Activated CD8-positive, alpha-beta T cell treated with anti-CD3 and anti-CD28 coated beads for 36 hours (primary cell): Measurements from ENCODE around the gene TAB2. TPM values are rescaled to one million over a fixed set of nuclear protein-coding genes. Genes with fewer than 3 reads are reported as not detected.
A peak's percentile ranks its signal among the peaks of the same experiment; 100 is the strongest.

Experiments used
- ATAC-seq: fragments of 200-7000 bp; cut with Tn5 transposase; one replicate; pipeline ENCODE4 v1.10.0; 2021; ENCODE audit warnings: mild to moderate bottlenecking, moderate library complexity
- CTCF ChIA-PET: fragments of 350-600 bp; sonication (Branson Sonifier 250); formaldehyde crosslinking; loops from one replicate; lab custom pipeline; 2021; ENCODE audit warnings: antibody characterized with exemption; lab: Charles Lee
- POLR2A ChIA-PET: fragments of 350-600 bp; sonication (Branson Sonifier 250); formaldehyde crosslinking; loops from one replicate; lab custom pipeline; 2021; ENCODE audit warnings: antibody characterized with exemption; lab: Charles Lee
- DNase-seq: peaks from one replicate; pipeline ENCODE4 v3.0.0-alpha.2; 2020
- H3K27ac Mint-ChIP-seq: one replicate; pipeline ENCODE4 v1.8.0; 2021; ENCODE audit warnings: mild to moderate bottlenecking, mixed read lengths
- H3K27me3 Mint-ChIP-seq: one replicate; pipeline ENCODE4 v1.8.0; 2021; ENCODE audit warnings: mixed read lengths
- H3K36me3 Mint-ChIP-seq: one replicate; pipeline ENCODE4 v1.8.0; 2021; ENCODE audit warnings: low read depth, mixed read lengths
- H3K4me1 Mint-ChIP-seq: one replicate; pipeline ENCODE4 v1.8.0; 2021; ENCODE audit warnings: low read depth, mixed read lengths
- H3K4me3 Mint-ChIP-seq: one replicate; pipeline ENCODE4 v1.8.0; 2021; ENCODE audit warnings: mild to moderate bottlenecking, moderate library complexity, mixed read lengths
- H3K9me3 Mint-ChIP-seq: one replicate; pipeline ENCODE4 v1.8.0; 2021; ENCODE audit warnings: mixed read lengths
- CTCF ChIP-seq: fragments of 200-600 bp; IDR thresholded peaks from one replicate; pipeline ENCODE4 v1.8.0; 2022; ENCODE audit warnings: antibody characterized with exemption, mild to moderate bottlenecking
- intact Hi-C: fragments of 100-400 bp; cut with micrococcal nuclease; formaldehyde crosslinking; loops from one replicate; pipeline ENCODE4 v1.10.0; 2022
- total RNA-seq, 2 experiments: library from RNA; stranded (reverse); gene quantifications; one replicate each; pipeline ENCODE4 v1.2.3, GENCODE V29; 2021

Gene TAB2
- total RNA-seq, 2 experiments from 2014 or later: 64.8 to 69.1 TPM

DNA sequence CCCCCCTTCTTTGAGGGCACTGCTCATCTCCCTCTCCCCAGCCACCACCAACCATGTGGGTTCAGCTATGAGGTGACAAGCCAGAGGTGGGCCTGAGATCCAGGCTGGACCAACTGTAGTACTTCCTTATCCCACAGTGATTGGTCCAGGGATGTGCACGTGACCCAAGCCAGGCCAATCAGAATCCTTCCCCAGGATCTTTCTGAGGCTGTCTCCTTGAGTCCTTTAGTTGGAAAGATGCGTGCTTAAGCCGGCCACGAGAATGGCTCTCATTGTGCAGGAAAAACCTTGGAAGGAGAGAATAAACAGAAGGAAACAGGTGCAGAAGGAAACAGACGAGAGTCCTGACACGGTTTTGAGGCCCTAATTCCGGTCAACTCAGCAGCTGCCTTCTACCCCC, 128.1 kb downstream of the TAB2 start:
- DNase-seq (no peak), ATAC-seq (peak; percentile 25)
- ChIA-PET CTCF (interaction anchor here (1.0 to 6.9 kb wide), 6 partner anchors 12 to 416 kb away, joined by 3 to 43 read pairs (median 4); no protein-coding TSS in a partner anchor), POLR2A (interaction anchor here (0.7 to 1.2 kb wide), 2 partner anchors 12 to 42 kb away, joined by 3 read pairs; no protein-coding TSS in a partner anchor)
- H3K27me3 Mint-ChIP-seq: no peaks in the 10 kb centered on the region
- H3K9me3 Mint-ChIP-seq: no peaks in the 10 kb centered on the region
- no peak overlapping the region for H3K4me3 Mint-ChIP-seq
- no peak for TF ChIP-seq CTCF
- peaks cover 10% of the 10 kb centered on the region for H3K36me3 Mint-ChIP-seq
- no peaks in the 10 kb centered on the region for H3K4me1 Mint-ChIP-seq
- intact Hi-C loops: no loop called here
- H3K27ac Mint-ChIP-seq: no peak overlapping the region

DNA sequence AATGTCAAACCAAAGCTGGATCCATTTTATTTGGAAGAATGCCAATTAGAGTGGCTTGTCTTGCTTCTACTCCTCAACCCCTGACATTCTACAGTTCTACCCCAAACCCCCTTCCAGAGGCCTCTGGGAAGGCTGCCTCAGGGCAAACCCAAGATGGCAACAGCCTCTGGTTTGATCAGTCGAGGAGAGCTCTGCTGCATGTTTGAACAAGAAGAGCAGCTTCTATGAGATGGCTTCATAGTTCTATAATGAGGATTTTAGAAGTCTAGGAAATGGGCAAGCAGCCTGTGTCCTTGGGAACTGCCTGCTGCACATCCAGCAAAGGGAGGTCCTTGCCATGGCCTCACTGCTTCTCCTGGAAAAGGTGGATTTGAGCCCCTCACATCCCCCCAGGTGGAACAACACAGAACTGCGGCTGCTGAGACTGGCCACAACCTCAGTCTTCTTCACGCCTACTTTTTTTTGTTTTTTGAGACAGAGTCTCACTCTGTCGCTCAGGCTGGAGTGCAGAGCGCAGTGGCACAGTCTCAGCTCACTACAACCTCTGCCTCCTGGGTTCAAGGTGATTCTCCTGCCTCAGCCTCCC, 129.4 kb downstream of the TAB2 start:
- DNase-seq (no peak), ATAC-seq (no peak)
- Mint-ChIP-seq H3K9me3 (no peaks in the 10 kb centered on the region), H3K4me3 (no peak overlapping the region), H3K27ac (no peak overlapping the region), H3K4me1 (no peaks in the 10 kb centered on the region), H3K27me3 (no peaks in the 10 kb centered on the region), H3K36me3 (peaks cover 14% of the 10 kb centered on the region)
- TF ChIP-seq CTCF: no peak
- POLR2A ChIA-PET: interaction anchor here (1.2 kb wide), 2 partner anchors 11 to 13 kb away, joined by 3 read pairs; no protein-coding TSS in a partner anchor
- intact Hi-C loops: no loop called here
- CTCF ChIA-PET: interaction anchor here (0.7 to 6.9 kb wide), 9 partner anchors 10 to 418 kb away, joined by 3 to 43 read pairs (median 3); partner anchors contain the start of gene PPIL4

DNA sequence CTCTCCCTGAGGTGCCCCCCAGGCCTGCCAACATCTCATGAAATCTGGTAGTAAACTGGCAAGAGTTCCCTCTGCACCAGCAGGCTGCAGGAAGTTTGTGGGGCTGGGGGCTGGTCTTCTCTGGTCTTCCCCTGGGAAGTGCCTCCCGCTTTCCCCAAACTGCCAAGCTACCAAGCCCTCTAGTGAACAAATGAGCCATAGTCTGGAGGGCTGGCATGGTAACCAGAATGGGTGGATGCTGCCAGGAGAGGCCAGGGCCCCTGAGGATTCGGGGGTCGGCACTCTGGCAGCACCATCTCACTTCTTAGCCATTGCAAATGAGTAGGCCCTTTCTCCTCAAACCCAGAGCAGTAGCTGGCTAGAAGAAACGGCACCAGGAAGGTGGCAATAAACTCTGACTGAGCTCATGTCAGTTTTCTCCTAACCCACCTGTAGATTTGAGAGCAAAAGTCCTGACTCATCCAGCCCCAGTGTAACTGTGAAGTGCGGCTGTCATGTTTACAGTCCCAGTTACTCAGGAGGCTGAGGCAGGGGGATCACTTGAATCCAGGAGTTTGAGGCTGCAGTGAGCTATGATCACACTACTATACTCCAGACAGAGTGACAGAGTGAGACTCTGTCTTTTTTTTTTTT, 131.4 kb downstream of the TAB2 start:
- no peak overlapping the region for H3K27ac Mint-ChIP-seq

DNA sequence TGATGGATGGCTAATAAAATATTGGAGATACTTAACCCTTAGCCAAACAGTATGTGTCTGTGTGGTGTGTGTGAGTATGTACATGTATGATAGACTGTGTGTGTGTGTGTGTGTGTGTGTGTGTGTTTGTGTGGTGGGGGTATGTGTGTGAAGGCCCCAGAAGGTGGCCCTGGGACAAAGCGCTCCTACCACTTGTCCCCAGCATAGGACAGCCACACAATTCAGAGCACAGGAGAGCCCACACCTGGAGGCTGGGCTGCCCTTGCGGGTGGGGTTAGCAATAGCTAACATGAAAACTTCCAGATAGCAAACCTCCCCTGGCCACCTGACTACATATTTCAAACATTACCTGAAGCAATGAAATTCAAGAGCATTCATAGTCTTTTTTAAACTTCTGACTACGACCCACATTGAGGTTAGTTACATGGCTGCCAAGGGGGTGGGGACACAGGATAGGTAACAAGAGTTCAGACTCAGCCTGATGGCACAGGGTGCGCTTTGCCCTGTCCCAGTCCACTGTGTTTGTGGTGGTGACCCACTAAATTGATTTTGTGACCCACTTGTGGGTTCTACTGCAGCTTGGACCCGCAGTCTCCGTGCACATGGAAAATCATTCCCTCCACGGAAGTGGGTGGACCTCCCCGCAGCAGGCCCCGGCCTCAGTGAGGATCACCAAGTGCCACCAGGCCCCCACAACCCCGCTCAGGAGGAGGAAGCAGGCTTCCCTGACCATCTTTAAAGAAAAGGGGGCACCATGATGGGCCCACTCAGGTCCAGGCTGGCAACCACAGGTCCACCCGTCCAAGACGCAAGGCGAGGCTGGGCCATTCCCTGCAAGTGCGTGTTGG, 132.5 kb downstream of the TAB2 start:
- H3K27ac Mint-ChIP-seq: peak overlapping the region; percentile 42
- no peaks in the 10 kb centered on the region for H3K4me1 Mint-ChIP-seq
- POLR2A ChIA-PET: no interaction called here
- H3K4me3 Mint-ChIP-seq: peak overlapping the region; percentile 36
- no peak for ATAC-seq
- no peaks in the 10 kb centered on the region for H3K9me3 Mint-ChIP-seq
- no peak for DNase-seq
- no peak for TF ChIP-seq CTCF
- peaks cover 25% of the 10 kb centered on the region for H3K36me3 Mint-ChIP-seq
- intact Hi-C loops: no loop called here
- no peaks in the 10 kb centered on the region for H3K27me3 Mint-ChIP-seq
- CTCF ChIA-PET: interaction anchor here (1.4 to 6.9 kb wide), 3 partner anchors 18 to 67 kb away, joined by 3 to 43 read pairs (median 12); no protein-coding TSS in a partner anchor

More for the DNA sequence above, 131.4 kb downstream of the TAB2 start:
- H3K36me3 Mint-ChIP-seq: peaks cover 23% of the 10 kb centered on the region
- POLR2A ChIA-PET: interaction anchor here (0.6 kb wide), 1 partner anchor 14 kb away, joined by 3 read pairs; no protein-coding TSS in a partner anchor
- CTCF ChIA-PET: interaction anchor here (1.4 to 6.9 kb wide), 4 partner anchors 9 to 68 kb away, joined by 3 to 43 read pairs (median 8); no protein-coding TSS in a partner anchor
- intact Hi-C loops: no loop called here
- DNase-seq (no peak), ATAC-seq (no peak)
- TF ChIP-seq CTCF: no peak
- no peaks in the 10 kb centered on the region for H3K9me3 Mint-ChIP-seq
- H3K4me3 Mint-ChIP-seq: no peak overlapping the region
- no peaks in the 10 kb centered on the region for H3K27me3 Mint-ChIP-seq
- H3K4me1 Mint-ChIP-seq: no peaks in the 10 kb centered on the region
